Measurements from ENCODE around the gene SNX13.
"Not testable (repeated sequence)": the region's sequence is repeated elsewhere in the genome, so short reads cannot be mapped to it uniquely, and the experiment has no call there.

SNX13 gene

DNA sequence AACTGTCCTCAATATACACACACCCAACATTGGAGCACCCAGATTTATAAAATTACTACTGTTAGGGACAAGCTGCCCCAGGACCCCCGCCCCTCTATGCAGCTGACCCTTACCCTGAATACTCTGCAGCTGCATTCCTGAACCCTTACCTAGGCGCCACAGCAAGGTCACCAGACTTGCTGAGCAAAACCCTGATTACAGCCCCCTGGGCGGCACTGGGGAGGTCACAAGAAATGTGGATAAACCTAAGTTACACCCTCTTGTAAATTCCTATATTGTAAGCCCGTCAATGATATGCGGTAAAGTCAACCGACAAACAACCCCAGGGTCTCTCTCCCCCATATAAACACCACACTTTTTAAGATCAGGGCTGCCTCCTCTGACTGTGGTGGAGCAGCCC lies 25.1 kb downstream of the SNX13 start:
- intact Hi-C loops (cut with DNase I; ENCODE audit: low total_unique reads) = no loop called here
- H3K27me3 ChIP-seq = no peaks in the 10 kb centered on the region
- TF ChIP-seq CTCF (IDR thresholded peaks at IDR 0.05) = no peak
- no peak overlapping the region for H3K27ac ChIP-seq
- H3K36me3 ChIP-seq = no peaks in the 10 kb centered on the region
- H3K4me1 ChIP-seq = peaks cover 0 to 4% (median 2%) of the 10 kb centered on the region in 4 donors
- DNase-seq = no peak
- peaks cover 0 to 9% (median 5%) of the 10 kb centered on the region in 3 donors for H3K9me3 ChIP-seq
- H3K4me3 ChIP-seq = no peak overlapping the region

DNA sequence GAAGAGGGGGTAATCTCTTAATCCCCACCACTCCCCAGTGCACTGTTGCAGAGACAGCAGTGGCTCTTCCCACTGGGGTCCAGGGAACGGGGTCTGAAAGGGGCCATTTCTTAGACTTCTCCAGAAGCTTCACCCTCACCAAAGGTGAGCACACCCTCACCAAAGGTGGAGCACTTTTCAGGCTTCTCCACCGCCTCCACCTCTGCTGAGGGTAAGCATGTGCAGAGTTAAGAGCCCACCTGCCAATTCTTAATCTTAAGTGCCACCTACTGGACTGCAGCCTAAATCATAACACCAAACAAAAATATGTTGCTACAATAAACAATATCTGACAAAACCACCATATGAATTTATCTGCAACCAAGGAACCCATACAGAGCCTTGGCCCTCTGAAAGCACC lies 27.0 kb downstream of the SNX13 start:
- no peak overlapping the region for H3K4me3 ChIP-seq

DNA sequence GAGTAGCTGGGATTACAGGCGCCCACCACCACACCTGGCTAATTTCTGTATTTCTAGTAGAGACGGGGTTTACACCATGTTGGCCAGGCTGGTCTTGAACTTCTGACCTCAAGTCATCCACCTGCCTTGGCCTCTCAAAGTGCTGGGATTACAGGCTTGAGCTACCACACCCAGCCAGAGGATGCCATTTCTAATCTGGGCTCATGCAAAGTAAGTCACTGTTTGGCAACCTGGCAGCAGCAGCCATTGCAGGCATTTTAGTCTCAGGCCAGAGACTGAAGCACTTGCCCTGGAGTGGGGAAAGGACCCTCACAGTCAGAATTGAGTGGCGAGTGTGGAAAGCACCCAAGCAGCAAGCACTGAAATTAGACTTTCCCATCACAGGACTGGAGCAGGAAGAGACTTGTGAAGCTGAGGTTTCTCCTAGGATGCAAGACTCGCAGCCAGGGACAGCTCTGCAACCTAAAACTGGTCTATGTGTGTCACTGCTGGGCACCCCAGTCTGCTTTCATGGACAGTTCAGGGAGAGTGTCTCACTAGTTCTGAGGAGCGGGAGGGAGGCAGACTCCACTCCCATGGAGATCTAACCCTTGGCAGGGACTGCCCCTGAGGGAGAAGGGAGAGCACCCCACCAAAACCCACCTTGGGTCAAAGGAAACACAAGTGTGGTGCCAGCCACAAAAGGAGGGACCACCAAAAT lies 27.6 kb downstream of the SNX13 start:
- DNase-seq = no peak
- Histone ChIP-seq H3K4me3 (no peak overlapping the region), H3K4me1 (peaks cover 0 to 4% (median 2%) of the 10 kb centered on the region in 4 donors), H3K27me3 (no peaks in the 10 kb centered on the region), H3K27ac (no peak overlapping the region), H3K9me3 (peaks cover 0 to 9% (median 5%) of the 10 kb centered on the region in 3 donors), H3K36me3 (no peaks in the 10 kb centered on the region)
- no peak for TF ChIP-seq CTCF (IDR thresholded peaks at IDR 0.05)
- intact Hi-C loops (cut with DNase I; ENCODE audit: low total_unique reads) = no loop called here

More for the DNA sequence above, 27.0 kb downstream of the SNX13 start:
- intact Hi-C loops (cut with DNase I; ENCODE audit: low total_unique reads) = no loop called here
- Histone ChIP-seq H3K27ac (no peak overlapping the region), H3K9me3 (peaks cover 0 to 9% (median 5%) of the 10 kb centered on the region in 3 donors), H3K36me3 (no peaks in the 10 kb centered on the region), H3K27me3 (no peaks in the 10 kb centered on the region), H3K4me1 (peaks cover 0 to 4% (median 2%) of the 10 kb centered on the region in 4 donors)
- TF ChIP-seq CTCF (IDR thresholded peaks at IDR 0.05) = no peak
- DNase-seq = no peak

GRCh38 chr7:17912050-17912449 lies 28.2 kb downstream of the SNX13 start:
- Histone ChIP-seq H3K27ac (no peak overlapping the region), H3K4me3 (no peak overlapping the region), H3K9me3 (peaks cover 0 to 6% (median 4%) of the 10 kb centered on the region in 3 donors), H3K36me3 (no peaks in the 10 kb centered on the region), H3K27me3 (no peaks in the 10 kb centered on the region), H3K4me1 (peaks cover 0 to 8% (median 2%) of the 10 kb centered on the region in 4 donors)
- TF ChIP-seq CTCF (IDR thresholded peaks at IDR 0.05) = no peak
- DNase-seq = no peak
- intact Hi-C loops (cut with DNase I; ENCODE audit: low total_unique reads) = no loop called here

DNA sequence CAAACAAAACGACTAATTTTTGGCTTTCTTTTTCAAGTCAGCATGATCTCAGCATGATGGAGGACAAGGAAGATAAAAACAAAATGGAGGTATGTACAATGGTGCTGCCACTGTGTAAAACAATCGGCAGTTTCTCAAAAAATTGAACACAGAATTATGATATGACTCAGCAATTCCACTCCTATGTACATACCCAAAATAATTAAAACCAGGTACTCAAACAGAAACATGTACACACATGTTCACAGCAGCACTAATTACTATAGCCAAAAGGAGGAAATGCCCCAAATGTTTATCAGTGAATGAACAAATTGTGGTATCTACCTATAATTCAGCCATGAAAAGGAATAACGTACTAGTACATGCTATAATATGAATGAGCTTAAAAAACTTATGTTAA lies 29.9 kb downstream of the SNX13 start:
- no peaks in the 10 kb centered on the region for H3K36me3 ChIP-seq
- no peak overlapping the region for H3K27ac ChIP-seq
- no peak for TF ChIP-seq CTCF (IDR thresholded peaks at IDR 0.05)
- intact Hi-C loops (cut with DNase I; ENCODE audit: low total_unique reads) = no loop called here
- no peak overlapping the region for H3K4me3 ChIP-seq
- no peaks in the 10 kb centered on the region for H3K27me3 ChIP-seq
- H3K4me1 ChIP-seq = peaks cover 0 to 10% (median 2%) of the 10 kb centered on the region in 4 donors
- no peak for DNase-seq
- H3K9me3 ChIP-seq = no peaks in the 10 kb centered on the region

GRCh38 chr7:17909310-17909709 lies 31.0 kb downstream of the SNX13 start:
- H3K4me3 ChIP-seq; H3K9me3 ChIP-seq; DNase-seq; H3K27me3 ChIP-seq; intact Hi-C loops (cut with DNase I; ENCODE audit: low total_unique reads); H3K27ac ChIP-seq; H3K36me3 ChIP-seq: not testable (repeated sequence)
- peaks cover 0 to 10% (median 0%) of the 10 kb centered on the region in 4 donors for H3K4me1 ChIP-seq
